ENCODE data around the gene OXTR.
A peak's percentile ranks its signal among the peaks of the same experiment; 100 is the strongest.

OXTR gene

DNA sequence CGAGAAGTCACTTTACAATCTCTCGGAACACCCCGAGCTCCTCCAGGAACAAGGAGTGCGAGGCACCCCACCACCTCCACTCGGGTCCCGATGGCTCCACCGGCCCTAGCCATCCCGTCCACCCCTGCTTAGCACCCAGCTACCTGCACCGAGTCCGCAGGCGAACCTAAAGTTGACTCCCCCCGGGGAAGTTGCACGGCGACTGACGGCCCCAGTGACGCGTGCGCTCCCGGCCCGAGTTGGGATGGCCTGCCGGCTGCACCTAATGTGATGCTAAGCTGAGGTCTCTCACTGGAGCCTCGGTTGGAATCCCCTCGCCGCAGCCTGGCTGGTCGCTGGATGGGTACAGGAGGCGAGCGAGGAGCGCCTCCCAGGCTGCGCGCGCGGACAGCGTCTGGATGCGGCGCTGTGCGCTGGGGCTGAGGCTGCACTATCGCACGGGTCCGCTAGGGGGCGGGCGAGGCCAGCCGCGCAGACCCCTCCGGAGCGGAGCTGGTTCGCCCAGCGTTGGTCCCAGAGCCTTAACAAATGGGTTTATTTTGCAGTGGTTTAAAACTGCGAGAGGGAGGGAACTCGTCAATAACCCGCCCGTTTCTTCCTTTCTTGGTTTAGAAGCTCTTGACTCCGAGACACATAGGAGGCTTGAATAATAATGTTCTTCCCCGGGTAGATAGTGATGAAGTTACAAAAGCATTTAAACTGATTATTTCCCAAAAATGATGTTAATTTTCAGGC is at the start of gene OXTR:
Gene OXTR, minus strand, starts transcription at position 526 of the 735 bp plus-strand sequence. CDS start 1,426 bp downstream, outside the sequence.
- peak; percentile 76 for DNase-seq (ENCODE audit: low spot score)

DNA sequence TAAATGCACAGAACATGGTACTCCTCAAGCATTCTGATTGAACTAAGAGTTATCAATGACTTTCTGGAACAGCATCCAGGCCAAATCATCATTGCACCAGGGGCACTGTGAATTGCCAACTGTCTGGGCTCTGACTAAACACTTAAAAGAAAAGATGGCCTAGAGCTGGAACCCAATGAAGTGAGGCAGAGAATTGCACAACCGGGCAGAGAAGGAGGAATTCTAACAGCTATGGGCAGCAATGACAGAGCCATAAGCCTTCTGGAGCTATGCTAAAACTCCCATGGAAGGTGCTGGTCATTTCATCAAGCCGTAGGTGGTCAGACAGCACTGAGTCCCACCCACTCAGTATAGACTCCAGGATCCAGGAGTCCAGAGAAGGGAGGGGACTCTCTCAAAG is 48.1 kb upstream of the OXTR start:
- DNase-seq (ENCODE audit: low spot score) = no peak

DNA sequence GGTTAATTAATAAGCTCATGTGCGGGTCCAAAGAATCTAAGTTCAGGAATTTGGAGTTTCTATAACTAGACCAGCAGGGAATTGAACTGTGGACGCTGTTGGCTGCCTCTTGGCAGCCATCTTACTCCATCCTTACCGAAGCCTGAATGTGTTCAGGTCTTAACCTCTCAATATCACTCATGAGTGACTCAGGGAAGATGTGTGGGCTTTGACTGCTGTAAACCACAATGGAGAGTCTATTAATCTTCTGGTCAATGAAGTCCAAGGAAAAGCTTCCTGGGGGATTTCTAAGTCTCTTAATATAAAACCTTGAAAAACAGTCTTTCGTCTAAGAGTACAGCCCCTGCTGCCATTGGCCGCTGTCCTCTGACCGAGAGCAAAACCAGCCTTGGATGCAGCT is 46.7 kb upstream of the OXTR start:
- DNase-seq (ENCODE audit: low spot score) = peak; percentile 56

DNA sequence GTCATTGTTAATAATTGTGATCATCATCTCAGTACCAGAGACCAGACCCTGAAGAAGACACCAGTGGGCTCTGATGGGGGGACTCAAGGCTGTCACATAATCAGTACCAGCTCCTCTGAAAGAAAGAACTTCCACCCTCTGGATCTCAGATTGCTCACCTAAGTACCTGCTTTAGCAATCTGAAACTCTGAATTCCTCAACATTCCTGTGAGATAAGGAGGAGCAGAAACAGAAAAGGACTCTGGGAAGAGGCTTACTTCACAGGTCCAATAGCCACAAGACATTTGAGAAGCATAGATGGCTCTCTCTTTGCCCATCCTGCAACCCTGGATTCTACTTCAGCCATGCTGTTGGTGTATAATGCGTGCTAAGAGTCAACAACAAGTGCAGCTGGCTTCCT is 44.0 kb upstream of the OXTR start:
- DNase-seq (ENCODE audit: low spot score) = no peak

DNA sequence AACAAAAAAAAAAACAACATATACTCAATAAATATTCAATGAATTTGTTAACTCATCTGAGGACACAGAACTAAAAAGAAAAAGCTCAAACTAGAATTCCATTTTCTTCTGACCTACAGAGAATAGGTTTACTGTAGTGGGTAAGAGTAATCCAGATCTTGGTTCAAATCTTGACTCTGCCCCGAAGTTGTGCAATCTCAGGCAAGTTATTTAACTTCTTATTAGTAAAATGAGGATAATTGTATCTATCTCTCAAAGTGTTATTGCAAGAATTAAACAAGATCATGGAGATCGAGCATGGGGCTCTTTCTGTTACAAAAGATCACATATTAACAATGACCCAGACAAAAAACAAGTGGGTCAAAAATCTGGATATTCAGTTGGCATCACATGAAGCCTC is 41.1 kb upstream of the OXTR start:
- no peak for DNase-seq (ENCODE audit: low spot score)

DNA sequence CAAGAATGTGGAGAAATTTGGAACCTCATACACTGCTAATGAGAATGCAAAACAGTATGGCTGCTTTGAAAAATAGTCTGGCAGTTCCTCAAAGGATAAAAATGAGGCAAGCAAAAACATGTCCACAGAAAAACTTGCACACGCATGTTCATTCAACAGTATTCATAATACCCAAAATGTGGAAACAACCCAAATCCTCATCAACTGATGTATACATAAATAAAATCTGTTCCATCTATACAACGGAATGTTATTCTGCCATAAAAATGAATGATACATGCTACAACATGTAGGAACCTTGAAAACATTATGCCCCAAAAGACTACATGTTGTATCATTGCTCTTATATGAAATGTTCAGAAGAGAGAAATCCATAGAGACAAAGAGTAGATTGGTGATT is 36.4 kb upstream of the OXTR start:
- DNase-seq (ENCODE audit: low spot score) = no peak

DNA sequence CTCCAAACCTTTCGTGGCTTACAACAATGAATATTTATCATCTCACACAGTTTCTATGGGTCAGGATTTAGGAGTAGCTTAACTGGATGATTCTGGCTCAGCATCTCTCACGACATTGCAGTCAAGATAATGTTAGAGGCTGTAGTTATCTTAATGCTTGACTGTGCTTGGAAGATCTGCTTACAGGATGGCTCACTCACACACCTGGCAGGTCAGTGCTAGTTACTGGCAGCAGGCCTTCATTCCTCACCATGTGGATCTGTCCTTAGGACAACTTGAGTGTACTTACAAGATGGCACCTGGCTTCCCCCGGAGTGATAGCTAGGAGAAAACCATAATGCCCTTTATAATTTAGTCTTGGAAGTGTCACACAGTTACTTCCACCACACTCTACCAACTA is 32.8 kb upstream of the OXTR start:
- no peak for DNase-seq (ENCODE audit: low spot score)

DNA sequence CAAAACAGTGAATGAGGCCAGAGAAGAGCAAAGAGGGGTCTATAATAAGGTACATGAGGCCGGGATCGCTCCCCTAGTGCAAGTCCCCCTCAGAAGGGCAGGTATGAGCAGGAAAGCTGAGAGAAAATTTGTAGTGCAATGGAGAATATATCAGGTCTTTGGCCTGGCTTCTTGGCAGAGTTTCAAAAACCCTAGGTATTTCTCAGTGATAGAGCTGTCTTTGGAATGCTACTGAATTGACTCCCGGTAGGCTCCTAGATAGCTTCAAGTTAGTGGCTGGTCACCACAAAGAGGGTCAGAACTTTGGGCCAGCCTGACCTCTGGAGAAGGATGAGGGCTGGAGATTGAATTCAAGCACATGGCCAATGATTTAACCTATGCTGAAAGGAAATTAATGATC is 30.6 kb upstream of the OXTR start:
- DNase-seq (ENCODE audit: low spot score) = peak; percentile 42

DNA sequence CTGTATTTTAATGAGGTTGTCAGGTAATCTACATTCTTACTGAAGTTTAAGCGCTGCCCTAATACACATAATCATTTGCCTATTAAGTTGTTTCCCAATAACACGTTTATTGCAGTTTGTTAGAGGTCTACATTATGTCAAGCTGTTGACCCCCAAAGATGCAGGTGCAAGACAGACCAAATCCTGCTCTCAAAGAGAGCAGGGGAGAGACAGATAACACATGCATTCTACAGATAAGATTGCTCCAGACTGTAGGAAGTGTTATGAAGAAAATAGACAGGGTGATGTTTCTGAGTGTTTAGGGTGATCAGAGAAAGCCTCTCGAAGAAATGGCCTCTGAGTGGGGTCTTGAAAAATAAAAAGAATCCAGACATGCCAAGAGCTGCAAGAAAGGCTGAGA is 24.8 kb upstream of the OXTR start:
- DNase-seq (ENCODE audit: low spot score) = no peak

DNA sequence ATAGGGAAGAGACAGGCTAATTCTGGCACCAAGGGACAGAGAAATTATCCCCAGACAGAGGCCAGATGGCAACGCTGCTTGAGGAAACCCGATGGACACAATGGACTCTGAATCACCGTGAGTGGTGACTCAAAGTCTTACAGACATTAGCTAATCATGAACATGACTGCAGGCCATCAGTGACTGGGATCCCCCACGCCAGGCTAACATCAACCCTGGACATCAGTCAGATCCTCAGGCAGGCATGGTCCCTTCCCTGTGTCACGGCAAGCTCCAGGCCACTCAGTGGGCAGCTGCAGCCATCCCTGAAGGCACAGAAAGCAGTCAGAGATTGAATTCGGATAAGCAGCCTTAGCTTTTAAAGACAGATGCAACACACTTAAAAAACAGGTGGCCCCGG is 23.8 kb upstream of the OXTR start:
- peak; percentile 88 for DNase-seq (ENCODE audit: low spot score)

DNA sequence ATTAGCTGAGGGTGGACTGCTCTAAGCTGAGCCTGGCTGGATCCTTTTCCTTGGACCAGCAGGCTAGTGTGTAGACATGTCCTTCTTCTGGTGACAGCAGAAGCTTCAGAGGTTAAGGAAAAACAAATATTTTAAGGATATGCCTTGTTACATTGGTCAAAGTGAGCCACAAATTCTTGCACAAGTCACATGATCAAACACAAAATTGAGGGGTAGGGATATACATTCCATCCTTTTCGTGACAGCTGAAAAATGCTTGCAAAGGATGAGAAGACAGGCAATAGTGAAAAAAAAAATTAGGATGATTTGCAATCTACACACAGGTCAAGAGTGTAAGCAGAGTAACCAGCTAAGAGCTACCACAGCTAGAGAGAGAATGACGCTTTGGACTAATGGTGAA is 21.1 kb upstream of the OXTR start:
- DNase-seq (ENCODE audit: low spot score) = no peak

DNA sequence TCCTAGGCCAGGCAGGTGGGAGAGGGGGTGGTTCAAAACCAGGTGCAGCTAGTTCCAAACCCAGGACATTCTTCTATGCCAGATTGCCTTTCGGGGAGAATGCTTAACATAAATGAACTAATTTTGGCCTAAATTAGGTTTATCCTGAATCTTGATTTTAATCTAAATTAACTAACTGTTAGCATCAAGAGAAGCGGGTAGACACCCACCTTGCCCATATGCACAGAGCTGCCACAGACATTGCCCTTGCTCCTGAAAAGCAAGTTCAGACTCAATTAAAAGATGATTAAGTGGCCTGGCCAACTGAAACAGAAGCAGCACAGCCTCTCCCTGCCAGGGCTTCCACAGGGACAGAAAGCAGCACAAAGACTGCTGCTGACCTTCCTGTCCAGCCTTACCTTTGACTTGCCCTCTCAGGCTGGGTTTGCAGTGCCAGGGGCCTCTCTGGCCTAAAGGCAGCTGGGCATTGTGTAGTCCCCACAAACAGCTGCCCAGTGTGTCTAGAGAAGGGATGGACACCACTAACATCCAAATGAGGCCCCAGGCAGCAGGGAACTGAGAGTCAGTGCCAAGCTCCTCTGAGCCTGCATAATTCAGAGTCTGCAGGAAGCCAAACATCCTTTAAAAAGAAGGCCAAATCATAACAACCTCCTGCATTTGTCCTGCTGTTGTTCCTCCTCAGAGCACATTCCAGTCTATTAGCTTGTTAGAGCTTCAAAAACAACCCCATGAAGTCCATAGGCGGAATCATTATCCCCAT is 15.4 kb upstream of the OXTR start:
- DNase-seq (ENCODE audit: low spot score) = no peak

DNA sequence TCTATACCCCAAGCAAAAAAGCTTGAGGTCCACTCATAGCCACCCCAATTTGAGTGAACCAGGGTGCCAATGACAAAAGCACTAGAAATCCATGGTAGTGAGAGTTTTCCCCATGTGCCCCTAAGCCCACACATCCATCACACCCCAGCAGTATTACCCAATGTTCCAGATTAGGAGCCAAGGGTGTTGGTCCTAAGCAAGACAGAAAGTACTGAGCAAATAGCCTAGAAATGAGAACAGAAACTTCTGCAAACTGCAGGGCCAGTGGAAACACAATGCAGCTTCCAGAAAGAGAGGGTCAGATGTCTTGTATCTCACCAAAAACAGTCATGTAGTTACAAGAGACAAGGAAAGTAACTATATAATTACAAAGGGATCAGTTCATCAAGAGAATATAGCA is 10.9 kb upstream of the OXTR start:
- DNase-seq (ENCODE audit: low spot score) = no peak

DNA sequence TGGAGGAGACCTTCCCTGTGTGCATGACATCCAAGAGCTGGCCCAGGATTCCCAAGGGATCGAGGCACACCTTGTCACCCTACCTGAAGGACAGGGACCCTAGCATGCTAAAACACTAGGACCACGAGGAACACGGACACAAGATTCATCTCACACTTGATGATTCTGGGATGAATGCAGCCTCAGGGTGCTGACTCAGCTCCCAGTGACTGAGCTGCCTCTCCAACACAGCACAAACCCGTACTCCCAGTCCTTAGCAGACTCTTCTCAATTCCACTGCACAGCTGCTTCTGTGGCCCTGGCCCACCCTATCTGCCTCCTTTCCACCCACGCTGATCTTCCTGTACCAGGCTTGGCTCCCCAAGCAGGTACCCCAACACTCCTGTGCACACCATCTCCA is 9.1 kb upstream of the OXTR start:
- DNase-seq (ENCODE audit: low spot score) = no peak

DNA sequence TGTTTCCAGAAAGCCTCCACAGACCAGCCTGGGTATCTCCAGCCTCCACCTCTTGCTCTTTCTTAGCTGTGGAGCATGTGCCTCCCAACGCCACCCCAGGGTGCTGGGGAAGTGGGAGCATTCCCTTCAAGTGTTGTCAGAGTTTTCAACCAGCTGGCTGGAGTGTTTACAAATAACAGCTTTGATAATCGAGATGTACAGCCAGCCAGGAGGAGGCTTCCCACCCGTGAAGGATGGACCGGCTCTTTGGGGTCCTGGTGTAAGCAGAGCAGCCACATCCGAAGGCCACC is 8.5 kb upstream of the OXTR start:
- no peak for DNase-seq (ENCODE audit: low spot score)

DNA sequence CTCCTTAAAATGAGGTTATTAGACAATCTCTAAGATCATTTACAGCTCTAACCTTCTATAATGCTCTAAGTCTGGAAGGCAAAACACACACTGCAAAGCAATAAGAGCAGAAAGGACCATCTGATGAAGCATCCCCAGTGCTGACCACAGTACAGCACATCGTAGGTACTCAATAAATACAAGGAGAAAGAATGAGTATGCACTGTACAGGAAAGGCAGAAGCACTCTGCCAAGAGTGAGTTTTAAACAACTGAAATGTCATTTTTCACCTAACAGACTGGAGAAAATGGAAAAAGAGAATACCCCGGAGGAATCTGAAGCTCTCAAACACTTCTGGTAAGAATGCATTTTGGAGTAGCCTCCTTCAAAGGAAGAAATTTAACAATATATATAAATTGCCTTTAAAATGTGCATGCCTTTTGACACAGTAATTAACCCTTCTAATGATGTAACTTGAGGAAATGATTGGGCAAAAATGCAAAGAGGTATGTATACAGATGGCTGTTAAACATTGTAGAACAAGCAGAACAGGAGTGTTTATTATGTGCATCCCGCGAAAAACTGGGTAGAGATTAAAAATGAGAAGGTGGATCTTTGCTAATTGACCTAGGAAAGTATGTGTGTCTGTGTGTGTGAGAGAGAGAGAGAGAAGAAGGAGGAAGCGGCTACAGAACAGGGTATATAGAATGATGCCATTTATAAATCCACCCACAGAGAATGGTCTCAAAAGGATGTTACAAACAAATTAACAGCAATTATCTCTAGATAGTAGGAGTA is 8.0 kb upstream of the OXTR start:
- DNase-seq (ENCODE audit: low spot score) = no peak

DNA sequence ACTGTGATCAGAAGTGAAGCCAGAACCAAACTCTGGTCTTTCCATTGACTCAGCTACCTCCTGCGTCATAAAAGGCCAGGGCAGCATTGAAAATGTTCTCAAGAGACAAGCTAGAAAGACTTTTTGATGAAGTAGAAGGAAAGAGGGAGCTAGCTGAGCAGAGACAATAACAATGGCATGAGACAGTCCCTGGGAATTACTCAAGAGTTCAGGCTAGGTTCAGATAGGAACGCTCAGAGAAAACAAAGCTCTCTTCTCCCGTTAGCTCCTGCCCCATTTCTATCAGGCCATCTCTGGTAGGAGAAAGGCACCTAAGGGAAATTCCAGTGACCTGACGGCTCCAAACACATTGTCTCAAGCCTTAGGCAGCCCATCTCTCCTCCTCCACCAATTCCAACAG is 7.0 kb upstream of the OXTR start:
- DNase-seq (ENCODE audit: low spot score) = no peak

DNA sequence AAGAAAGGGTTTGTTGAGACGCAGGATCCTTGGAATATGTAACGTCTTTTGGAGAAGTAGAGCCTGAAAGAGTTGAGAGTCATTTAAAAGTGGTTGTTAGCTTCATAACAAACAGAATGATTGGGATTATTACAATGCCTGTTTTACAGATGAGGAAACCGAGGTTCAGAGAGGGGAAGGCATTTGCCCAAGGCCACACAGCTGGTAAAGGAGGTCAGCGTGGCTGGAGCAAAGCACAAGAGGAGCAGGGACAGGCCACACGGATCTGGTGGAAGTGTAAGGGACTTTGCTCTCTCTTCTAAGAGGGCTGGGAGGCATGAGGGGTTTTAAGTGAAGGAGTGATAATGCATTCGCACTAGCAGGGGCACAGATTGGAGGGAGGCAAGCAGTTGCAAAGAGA is 6.2 kb upstream of the OXTR start:
- DNase-seq (ENCODE audit: low spot score) = no peak

DNA sequence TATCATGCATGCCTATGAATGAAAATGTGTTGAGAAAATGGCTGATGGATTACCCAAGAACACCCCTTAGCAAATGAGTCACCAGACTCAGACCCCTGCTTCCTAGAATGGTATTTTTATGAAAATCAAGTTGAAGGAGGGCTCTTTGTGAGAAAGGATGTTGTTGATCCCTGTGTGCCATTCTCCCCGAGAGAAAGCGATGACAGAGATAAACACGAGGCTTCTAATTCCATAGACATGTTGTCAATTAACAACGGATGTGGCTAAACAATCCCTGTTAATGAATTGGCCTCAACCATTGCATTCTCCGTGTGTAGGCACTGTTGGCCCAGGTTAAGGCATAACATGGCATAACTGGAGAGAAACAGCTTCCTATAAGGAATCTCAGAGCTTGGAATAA is 5.8 kb upstream of the OXTR start:
- DNase-seq (ENCODE audit: low spot score) = no peak

DNA sequence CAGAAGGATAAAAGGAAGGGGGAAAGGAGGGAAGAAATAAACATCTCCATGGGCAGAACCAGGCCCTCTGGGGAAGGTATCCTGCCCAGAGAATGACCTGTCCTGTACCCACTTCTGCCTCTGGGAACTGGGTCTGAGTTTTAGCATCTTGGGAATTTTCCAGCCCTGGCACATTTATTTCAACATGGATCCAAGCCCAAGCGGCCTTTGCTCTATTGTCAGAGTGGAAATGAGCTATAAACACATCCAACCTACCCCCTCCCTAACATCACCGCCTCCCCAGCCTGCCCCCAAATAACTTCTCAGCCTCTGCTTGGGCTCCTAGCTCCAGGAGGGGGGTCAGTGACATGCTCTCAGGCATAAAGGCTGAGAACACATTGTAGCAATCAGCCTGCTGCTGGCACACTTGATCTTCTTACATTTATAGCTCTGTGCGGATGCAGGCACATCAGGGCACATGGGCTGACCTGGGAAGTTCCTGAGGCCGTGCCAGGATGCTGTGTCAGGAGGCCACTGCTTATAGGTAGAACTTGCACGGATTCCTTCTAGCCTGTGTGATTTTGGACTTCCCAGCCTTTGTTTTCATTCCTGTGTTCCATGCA is 4.6 kb upstream of the OXTR start:
- DNase-seq (ENCODE audit: low spot score) = no peak

DNA sequence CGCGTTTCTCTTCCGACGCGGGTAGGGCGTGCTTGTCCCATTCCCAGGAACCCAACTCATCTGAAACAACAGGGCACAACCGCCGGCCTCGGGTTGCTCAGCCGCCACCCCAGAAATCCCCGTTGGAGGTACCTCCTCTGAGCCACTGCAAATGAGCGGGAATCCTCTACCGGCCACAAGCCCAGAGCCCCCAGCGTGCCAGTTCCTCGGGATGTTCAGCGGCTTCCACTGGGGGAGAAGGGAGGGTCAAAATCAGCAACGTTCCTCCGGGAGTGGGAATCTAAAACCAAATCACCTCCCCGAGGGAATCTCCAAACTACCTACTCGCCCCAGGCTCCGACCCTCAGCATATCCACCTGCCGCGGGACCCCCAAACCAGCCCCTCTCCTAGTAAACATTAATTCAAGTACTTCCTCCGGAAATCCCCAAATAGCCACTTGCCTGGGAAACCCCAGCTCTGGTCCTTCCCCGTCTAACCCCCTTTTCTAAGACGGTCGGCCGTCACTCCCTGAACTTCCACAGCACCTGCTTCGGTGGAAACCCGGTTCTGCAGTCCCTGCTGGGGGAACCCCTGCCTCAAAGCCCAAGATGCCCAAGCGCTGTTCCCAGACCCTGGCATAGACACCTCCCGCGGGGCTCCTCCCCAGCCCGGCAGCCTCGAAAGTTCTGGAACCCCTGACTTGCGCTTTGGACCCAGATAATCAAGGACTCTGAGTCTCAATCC is 887 bp downstream of the OXTR start:
- peak; percentile 34 for DNase-seq (ENCODE audit: low spot score)

DNA sequence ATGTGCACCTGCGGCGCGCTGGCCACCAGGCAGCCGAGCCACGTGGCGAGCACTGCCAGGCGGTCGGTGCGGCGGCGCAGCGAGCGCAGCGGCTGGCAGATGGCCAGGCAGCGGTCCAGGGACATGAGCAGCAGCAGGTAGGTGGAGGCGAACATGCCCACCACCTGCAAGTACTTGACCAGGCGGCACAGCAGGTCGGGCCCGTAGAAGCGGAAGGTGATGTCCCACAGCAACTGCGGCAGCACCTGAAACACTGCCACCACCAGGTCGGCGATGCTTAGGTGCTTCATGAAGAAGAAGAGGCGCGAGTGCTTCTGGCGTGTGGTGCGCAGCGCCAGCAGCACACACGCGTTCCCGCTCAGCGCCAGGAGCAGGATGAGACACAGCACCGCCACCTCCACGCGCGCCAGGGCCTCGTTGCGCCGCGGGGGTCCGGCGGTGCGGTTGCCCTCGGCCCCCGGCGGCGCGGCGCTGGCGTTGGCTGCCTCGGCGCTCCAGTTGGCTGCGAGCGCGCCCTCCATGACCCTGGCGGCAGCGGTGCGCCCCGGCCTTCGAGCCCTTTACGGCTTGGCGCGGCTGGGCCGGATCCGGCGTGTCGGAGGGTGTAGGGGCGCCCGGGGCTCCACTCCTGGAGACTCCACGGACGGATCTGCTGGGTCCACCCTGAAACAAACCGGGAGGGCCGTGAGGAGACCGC is 1.6 kb downstream of the OXTR start:
- peak; percentile 82 for DNase-seq (ENCODE audit: low spot score)

Data from kidney tubule cell (primary cell).